OCI-LY7 (cell line): Measurements from ENCODE around the gene HSD17B10. TPM values are rescaled to one million over a fixed set of nuclear protein-coding genes. Genes with fewer than 3 reads are reported as not detected.

Experiments
- BruUV-seq: library from RNA; stranded (reverse); fragments of 400-500 nt; replicated peaks from 2 replicates; lab custom pipeline; 2021; lab: Mats Ljungman, UMichigan
- CTCF ChIA-PET: fragments of 300-600 bp; sonication (Branson Sonifier 250); formaldehyde crosslinking; loops from one replicate; lab custom pipeline; 2022; ENCODE audit warnings: antibody characterized with exemption; ENCODE audit not compliant: unreplicated experiment; lab: Charles Lee
- POLR2A ChIA-PET: fragments of 300-600 bp; sonication (Branson Sonifier 250); formaldehyde crosslinking; loops from one replicate; lab custom pipeline; 2022; ENCODE audit warnings: antibody characterized with exemption; lab: Charles Lee
- DNase-seq: peaks from one replicate; pipeline ENCODE4 v3.0.0-alpha.2; 2015; ENCODE audit warnings: low spot score
- H2AFZ ChIP-seq: fragments of 200-600 bp; sonication (generic), shearing (Covaris generic); 2 replicates; pipeline ENCODE4 v1.6.1; 2014; ENCODE audit warnings: mild to moderate bottlenecking, antibody characterized with exemption, low read length, moderate library complexity
- H3K27ac ChIP-seq: fragments of 200-600 bp; sonication (generic); 2 replicates; pipeline ENCODE4 v1.5.1; 2014; ENCODE audit warnings: mixed run types, low read depth, mild to moderate bottlenecking, moderate library complexity, low read length, inconsistent platforms; ENCODE audit not compliant: poor library complexity, severe bottlenecking
- H3K36me3 ChIP-seq: fragments of 200-600 bp; sonication (generic); 2 replicates; pipeline ENCODE4 v1.6.1; 2014; ENCODE audit warnings: mild to moderate bottlenecking, antibody characterized with exemption, low read length, moderate library complexity, mixed read lengths; ENCODE audit not compliant: insufficient read depth
- H3K4me1 ChIP-seq: fragments of 200-600 bp; sonication (generic); 2 replicates; pipeline ENCODE4 v1.5.1; 2014; ENCODE audit warnings: mild to moderate bottlenecking, low read length; ENCODE audit not compliant: insufficient read depth, poor library complexity, severe bottlenecking
- H3K4me2 ChIP-seq: fragments of 200-600 bp; sonication (generic); 2 replicates; pipeline ENCODE4 v1.6.1; 2014; ENCODE audit warnings: mild to moderate bottlenecking, low read length
- H3K4me3 ChIP-seq: fragments of 200-600 bp; sonication (generic); 2 replicates; pipeline ENCODE4 v1.5.1; 2014; ENCODE audit warnings: mild to moderate bottlenecking, low read depth, low read length; ENCODE audit not compliant: poor library complexity, severe bottlenecking
- H3K79me2 ChIP-seq: fragments of 200-600 bp; sonication (generic); 2 replicates; pipeline ENCODE4 v1.6.1; 2016; ENCODE audit warnings: low read depth, mild to moderate bottlenecking, low read length, moderate library complexity, mixed read lengths; ENCODE audit not compliant: insufficient read depth
- H3K9me2 ChIP-seq: fragments of 200-600 bp; sonication (generic); 2 replicates; pipeline ENCODE4 v1.6.1; 2016; ENCODE audit warnings: mild to moderate bottlenecking, low read length, mixed read lengths; ENCODE audit not compliant: insufficient read depth
- H3K9me3 ChIP-seq: fragments of 200-600 bp; sonication (generic); 2 replicates; pipeline ENCODE4 v1.6.1; 2014; ENCODE audit warnings: mild to moderate bottlenecking, mixed run types, low read length, mixed read lengths
- H4K20me1 ChIP-seq: fragments of 200-600 bp; sonication (generic); 2 replicates; pipeline ENCODE4 v1.6.1; 2014; ENCODE audit warnings: mild to moderate bottlenecking, antibody characterized with exemption, low read length, moderate library complexity, mixed read lengths; ENCODE audit not compliant: insufficient read depth
- EZH2phosphoT487 ChIP-seq: fragments of 200-600 bp; sonication (generic); IDR thresholded peaks from 2 replicates; pipeline ENCODE4 v1.6.1; 2018; ENCODE audit warnings: low read depth, borderline replicate concordance, mild to moderate bottlenecking, mixed run types, antibody characterized with exemption, low read length, moderate library complexity, mixed read lengths
- intact Hi-C: fragments of 100-400 bp; cut with micrococcal nuclease; formaldehyde crosslinking; loops from one replicate; pipeline ENCODE4 v1.10.0; 2022; ENCODE audit not compliant: unreplicated experiment
- total RNA-seq, 2 experiments: library from RNA; depleted of rRNA in 1 of 2; stranded (reverse); fragments of >200 nt in 1 of 2; shearing (Covaris generic) in 1 of 2; gene quantifications; 2 replicates each; pipeline ENCODE4 v1.2.3, GENCODE V29; 2014 to 2022
- TF ChIP-seq, protein P1 (sequence below): fragments of 200-600 bp; sonication (generic); conservative IDR thresholded peaks from 2 replicates; pipeline ENCODE4 v1.5.1; 2014; ENCODE audit warnings: mild to moderate bottlenecking, antibody characterized with exemption, low read length, moderate library complexity, mixed read lengths

HSD17B10 gene
- total RNA-seq, 2 experiments from 2014 or later: 107 to 123 TPM

DNA sequence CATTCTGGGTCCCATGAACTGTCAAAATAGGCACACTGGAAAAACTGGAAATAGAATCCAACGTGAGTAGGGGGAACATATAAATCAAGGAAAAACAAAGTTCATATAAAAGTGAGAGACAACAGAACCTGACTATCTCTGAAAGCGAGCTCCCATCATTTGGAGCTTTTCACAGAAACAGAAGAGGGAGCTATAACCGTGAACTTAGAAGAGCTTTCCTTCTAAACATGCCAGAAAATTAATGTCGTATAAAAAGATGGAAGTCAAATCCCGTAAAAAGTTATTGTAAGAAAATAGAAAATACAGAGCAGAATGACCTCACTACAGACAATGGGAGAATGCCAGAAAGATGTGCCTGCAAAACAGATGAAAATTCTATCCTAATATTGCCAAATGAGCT lies 23.9 kb upstream of the HSD17B10 start:
- POLR2A ChIA-PET: interaction anchor here (0.6 kb wide), 1 partner anchor 265 kb away, joined by 4 read pairs; no protein-coding TSS in a partner anchor
- no peaks in the 10 kb centered on the region for H4K20me1 ChIP-seq
- CTCF ChIA-PET: no interaction called here

DNA sequence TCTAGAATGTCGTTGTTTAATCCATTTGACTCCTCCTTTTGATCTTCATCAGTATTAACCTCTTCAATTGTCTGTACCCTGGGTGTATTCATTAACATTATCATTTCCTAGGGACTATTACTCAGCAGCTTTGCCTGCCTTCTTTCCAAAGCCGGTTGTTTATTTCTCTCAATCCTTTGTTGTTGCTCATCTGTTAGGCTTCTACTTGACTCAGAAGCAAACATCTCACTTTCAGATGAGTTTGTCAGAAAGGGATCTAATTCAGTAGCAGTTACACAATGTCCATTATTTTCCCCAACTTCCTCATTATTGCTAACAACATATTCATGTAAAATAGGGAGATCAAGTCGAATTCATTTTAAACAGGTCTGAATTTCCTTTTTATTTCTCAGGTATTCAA lies 22.1 kb upstream of the HSD17B10 start:
- Histone ChIP-seq H4K20me1 (no peaks in the 10 kb centered on the region), H3K36me3 (no peaks in the 10 kb centered on the region), H3K27ac (no peak overlapping the region), H3K9me2 (no peaks in the 10 kb centered on the region), H3K4me1 (no peaks in the 10 kb centered on the region), H3K79me2 (no peaks in the 10 kb centered on the region), H2AFZ (no peak overlapping the region), H3K4me2 (no peak overlapping the region), H3K9me3 (no peaks in the 10 kb centered on the region), H3K4me3 (no peak overlapping the region)
- TF ChIP-seq, protein P1, sequence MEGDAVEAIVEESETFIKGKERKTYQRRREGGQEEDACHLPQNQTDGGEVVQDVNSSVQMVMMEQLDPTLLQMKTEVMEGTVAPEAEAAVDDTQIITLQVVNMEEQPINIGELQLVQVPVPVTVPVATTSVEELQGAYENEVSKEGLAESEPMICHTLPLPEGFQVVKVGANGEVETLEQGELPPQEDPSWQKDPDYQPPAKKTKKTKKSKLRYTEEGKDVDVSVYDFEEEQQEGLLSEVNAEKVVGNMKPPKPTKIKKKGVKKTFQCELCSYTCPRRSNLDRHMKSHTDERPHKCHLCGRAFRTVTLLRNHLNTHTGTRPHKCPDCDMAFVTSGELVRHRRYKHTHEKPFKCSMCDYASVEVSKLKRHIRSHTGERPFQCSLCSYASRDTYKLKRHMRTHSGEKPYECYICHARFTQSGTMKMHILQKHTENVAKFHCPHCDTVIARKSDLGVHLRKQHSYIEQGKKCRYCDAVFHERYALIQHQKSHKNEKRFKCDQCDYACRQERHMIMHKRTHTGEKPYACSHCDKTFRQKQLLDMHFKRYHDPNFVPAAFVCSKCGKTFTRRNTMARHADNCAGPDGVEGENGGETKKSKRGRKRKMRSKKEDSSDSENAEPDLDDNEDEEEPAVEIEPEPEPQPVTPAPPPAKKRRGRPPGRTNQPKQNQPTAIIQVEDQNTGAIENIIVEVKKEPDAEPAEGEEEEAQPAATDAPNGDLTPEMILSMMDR: no peak
- no peak for TF ChIP-seq EZH2phosphoT487
- CTCF ChIA-PET: no interaction called here
- POLR2A ChIA-PET: no interaction called here
- BruUV-seq: no TSS peak
- no peak for DNase-seq
- intact Hi-C loops: no loop called here

More for the DNA sequence above, 23.9 kb upstream of the HSD17B10 start:
- Histone ChIP-seq H3K9me2 (no peaks in the 10 kb centered on the region), H3K4me3 (no peak overlapping the region), H3K79me2 (no peaks in the 10 kb centered on the region), H3K36me3 (no peaks in the 10 kb centered on the region), H3K4me1 (no peaks in the 10 kb centered on the region), H3K4me2 (no peak overlapping the region), H3K9me3 (no peaks in the 10 kb centered on the region), H3K27ac (no peak overlapping the region), H2AFZ (no peak overlapping the region)
- BruUV-seq: no TSS peak
- intact Hi-C loops: no loop called here
- no peak for TF ChIP-seq EZH2phosphoT487
- TF ChIP-seq, protein P1: no peak
- DNase-seq: no peak

DNA sequence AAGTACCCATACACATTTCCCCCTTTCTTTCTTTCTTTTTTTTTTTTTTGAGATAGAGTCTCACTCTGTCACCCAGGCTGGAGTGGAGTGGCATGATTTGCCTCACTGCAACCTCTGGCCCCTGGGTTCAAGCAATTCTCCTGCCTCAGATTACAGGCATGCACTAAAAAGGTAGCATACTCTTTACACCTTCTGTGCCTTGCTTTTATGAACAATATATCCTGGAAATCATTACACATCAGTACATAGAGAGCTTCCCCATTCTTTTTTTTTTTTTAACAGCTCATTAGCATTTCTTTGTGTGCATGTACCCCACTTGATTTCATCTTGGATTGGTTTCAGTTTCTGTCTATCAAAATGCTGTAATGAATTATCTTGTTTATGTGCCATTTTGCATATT lies 18.6 kb upstream of the HSD17B10 start:
- ChIA-PET POLR2A (no interaction called here), CTCF (no interaction called here)
- Histone ChIP-seq H2AFZ (no peak overlapping the region), H3K4me1 (no peaks in the 10 kb centered on the region), H3K79me2 (no peaks in the 10 kb centered on the region), H3K27ac (no peak overlapping the region), H3K9me2 (no peaks in the 10 kb centered on the region), H3K9me3 (no peaks in the 10 kb centered on the region), H4K20me1 (no peaks in the 10 kb centered on the region), H3K36me3 (no peaks in the 10 kb centered on the region), H3K4me3 (no peak overlapping the region), H3K4me2 (no peak overlapping the region)
- DNase-seq: no peak
- no peak for TF ChIP-seq EZH2phosphoT487
- TF ChIP-seq, protein P1: no peak
- BruUV-seq: no TSS peak
- intact Hi-C loops: no loop called here
